ENCODE results near the gene SLC35A2. TPM values are rescaled to one million over a fixed set of nuclear protein-coding genes. Genes with fewer than 3 reads are reported as not detected.
A peak's percentile ranks its signal among the peaks of the same experiment; 100 is the strongest.

Gene SLC35A2
- total and polyA plus RNA-seq, 2 experiments from 2014 or later, result 40.8 to 95.9 TPM

GRCh38 chrX:48919947-48920717, 8.7 kb upstream of the SLC35A2 start:
- H3K4me1 ChIP-seq (ENCODE audit: insufficient read depth), result no peaks in the 10 kb centered on the region
- H4K20me1 ChIP-seq (ENCODE audit: insufficient read depth, poor library complexity, severe bottlenecking), result no peaks in the 10 kb centered on the region
- H3K9me3 ChIP-seq (ENCODE audit: low read depth), result no peaks in the 10 kb centered on the region
- no peaks in the 10 kb centered on the region for H3K36me3 ChIP-seq (replicated peaks; ENCODE audit: insufficient read depth, low read depth)
- H3K27ac ChIP-seq, result no peak overlapping the region
- TF ChIP-seq CTCF (IDR thresholded peaks at IDR 0.05; ENCODE audit: poor library complexity) (no peak), EZH2 (IDR thresholded peaks at IDR 0.05; ENCODE audit: borderline replicate concordance) (no peak), EZH2phosphoT487 (IDR thresholded peaks at IDR 0.05; ENCODE audit: low read depth, severe bottlenecking, unreplicated experiment) (no peak)
- no peaks in the 10 kb centered on the region for H3K9me2 ChIP-seq (replicated peaks; ENCODE audit: insufficient read depth)
- H2AFZ ChIP-seq, result no peak overlapping the region
- no peak overlapping the region for H3K4me3 ChIP-seq
- H3K79me2 ChIP-seq, result no peaks in the 10 kb centered on the region
- H3K4me2 ChIP-seq, result peak overlapping the region; percentile 93
- H3K27me3 ChIP-seq, result no peaks in the 10 kb centered on the region
- DNase-seq (ENCODE audit: low spot score), result no peak
- 52% methylated on average over 8 of the region's 8 CpGs for WGBS (ENCODE audit: low lambda C conversion rate, missing lambda C conversion rate)

GRCh38 chrX:48919360-48919841, 8.0 kb upstream of the SLC35A2 start:
- no peaks in the 10 kb centered on the region for H3K9me2 ChIP-seq (replicated peaks; ENCODE audit: insufficient read depth)
- peak overlapping the region; percentile 12 for H2AFZ ChIP-seq
- H3K4me3 ChIP-seq, result no peak overlapping the region
- DNase-seq (ENCODE audit: low spot score), result no peak
- H3K4me1 ChIP-seq (ENCODE audit: insufficient read depth), result no peaks in the 10 kb centered on the region
- WGBS (ENCODE audit: low lambda C conversion rate, missing lambda C conversion rate), result 24% methylated on average over 15 of the region's 15 CpGs
- H3K79me2 ChIP-seq, result no peaks in the 10 kb centered on the region
- TF ChIP-seq EZH2 (IDR thresholded peaks at IDR 0.05; ENCODE audit: borderline replicate concordance) (no peak), CTCF (IDR thresholded peaks at IDR 0.05; ENCODE audit: poor library complexity) (no peak), EZH2phosphoT487 (IDR thresholded peaks at IDR 0.05; ENCODE audit: low read depth, severe bottlenecking, unreplicated experiment) (no peak)
- peak overlapping the region; percentile 93 for H3K4me2 ChIP-seq
- no peaks in the 10 kb centered on the region for H3K36me3 ChIP-seq (replicated peaks; ENCODE audit: insufficient read depth, low read depth)
- no peaks in the 10 kb centered on the region for H3K9me3 ChIP-seq (ENCODE audit: low read depth)
- no peaks in the 10 kb centered on the region for H3K27me3 ChIP-seq
- H3K27ac ChIP-seq, result peak overlapping the region; percentile 66
- no peaks in the 10 kb centered on the region for H4K20me1 ChIP-seq (ENCODE audit: insufficient read depth, poor library complexity, severe bottlenecking)

- WGBS (ENCODE audit: low lambda C conversion rate, missing lambda C conversion rate), result 35% methylated on average over 42 of the region's 55 CpGs
- H2AFZ ChIP-seq, result peak within 1 kb of the TSS; percentile 12
- H3K27me3 ChIP-seq, result no peaks in the 10 kb centered on the region
- no peaks in the 10 kb centered on the region for H3K79me2 ChIP-seq
- no peaks in the 10 kb centered on the region for H3K9me2 ChIP-seq (replicated peaks; ENCODE audit: insufficient read depth)
- TF ChIP-seq EZH2phosphoT487 (IDR thresholded peaks at IDR 0.05; ENCODE audit: low read depth, severe bottlenecking, unreplicated experiment), result no peak
- no peaks in the 10 kb centered on the region for H3K9me3 ChIP-seq (ENCODE audit: low read depth)
- no peaks in the 10 kb centered on the region for H3K36me3 ChIP-seq (replicated peaks; ENCODE audit: insufficient read depth, low read depth)
- DNase-seq (ENCODE audit: low spot score), result peak; percentile 94
- H3K27ac ChIP-seq, result peak within 1 kb of the TSS; percentile 69
- no peaks in the 10 kb centered on the region for H4K20me1 ChIP-seq (ENCODE audit: insufficient read depth, poor library complexity, severe bottlenecking)
- H3K4me1 ChIP-seq (ENCODE audit: insufficient read depth), result no peaks in the 10 kb centered on the region
- H3K4me2 ChIP-seq, result peak within 1 kb of the TSS; percentile 93
- peak within 1 kb of the TSS; percentile 59 for H3K4me3 ChIP-seq
Observed at GRCh38 chrX:48918643-48919340, 7.3 kb upstream of the SLC35A2 start, which contains the start of gene PIM2. Gene PIM2 (minus strand): TSS chrX:48919024. CDS start chrX:48918834, 190 bp downstream.

- Histone ChIP-seq H3K27ac (peak overlapping the region; percentile 69), H3K4me2 (peak overlapping the region; percentile 93), H3K4me1 (ENCODE audit: insufficient read depth) (no peaks in the 10 kb centered on the region), H3K79me2 (no peaks in the 10 kb centered on the region), H3K36me3 (replicated peaks; ENCODE audit: insufficient read depth, low read depth) (no peaks in the 10 kb centered on the region), H3K9me3 (ENCODE audit: low read depth) (no peaks in the 10 kb centered on the region), H3K27me3 (no peaks in the 10 kb centered on the region), H3K4me3 (peak overlapping the region; percentile 59), H3K9me2 (replicated peaks; ENCODE audit: insufficient read depth) (no peaks in the 10 kb centered on the region), H4K20me1 (ENCODE audit: insufficient read depth, poor library complexity, severe bottlenecking) (no peaks in the 10 kb centered on the region), H2AFZ (peak overlapping the region; percentile 6)
- DNase-seq (ENCODE audit: low spot score), result no peak
- TF ChIP-seq CTCF (IDR thresholded peaks at IDR 0.05; ENCODE audit: poor library complexity) (no peak), EZH2 (IDR thresholded peaks at IDR 0.05; ENCODE audit: borderline replicate concordance) (no peak), EZH2phosphoT487 (IDR thresholded peaks at IDR 0.05; ENCODE audit: low read depth, severe bottlenecking, unreplicated experiment) (no peak)
- WGBS (ENCODE audit: low lambda C conversion rate, missing lambda C conversion rate), result 32% methylated on average over 9 of the region's 23 CpGs
Observed at GRCh38 chrX:48918301-48918642, 6.8 kb upstream of the SLC35A2 start.
